K562 (cell line): ENCODE measurements around the gene CDKL1. TPM values are rescaled to one million over a fixed set of nuclear protein-coding genes. Genes with fewer than 3 reads are reported as not detected.

Source experiments
- CTCF ChIP-seq, 3 experiments: IDR thresholded peaks in 2 of 3; conservative IDR thresholded peaks in 1 of 3; 2 replicates each; pipeline ENCODE4 v1.5.1; 2011 to 2012; ENCODE audit warnings: low read length in 3 of 3, mild to moderate bottlenecking in 3 of 3, control low read depth in 2 of 3, improper control_type of control experiment in 1 of 3, inconsistent platforms in 1 of 3, low read depth in 1 of 3, mixed read lengths in 1 of 3, moderate library complexity in 1 of 3; ENCODE audit not compliant: insufficient read depth in 2 of 3
- HDAC3 ChIP-seq: fragments of 450-650 bp; IDR thresholded peaks from 2 replicates; pipeline ENCODE4 v1.6.1; 2018; ENCODE audit warnings: borderline replicate concordance, mild to moderate bottlenecking, moderate library complexity; ENCODE audit not compliant: partially characterized antibody
- KDM1A ChIP-seq, 2 experiments: fragments of 450-650 bp; IDR thresholded peaks; 2 replicates each; pipeline ENCODE4 v1.6.1; 2016; ENCODE audit warnings: mild to moderate bottlenecking in 2 of 2
- MEF2A ChIP-seq: IDR thresholded peaks from 2 replicates; pipeline ENCODE4 v1.6.1; 2011; ENCODE audit warnings: low read depth, mild to moderate bottlenecking, low read length, moderate library complexity; ENCODE audit not compliant: control insufficient read depth
- ZNF79 ChIP-seq: fragments of 250-450 bp; sonication (Bioruptor Pico); IDR thresholded peaks from 2 replicates; pipeline ENCODE4 v1.4.0; 2020; ENCODE audit warnings: low read depth, mild to moderate bottlenecking, moderate library complexity
- polyA plus RNA-seq, 8 experiments: library from polyadenylated mRNA; depleted of rRNA in 4 of 8; stranded (reverse) in 5 of 8; unstranded in 3 of 8; fragments of >200 nt; fragmentation: Nextera tagmentation in 2 of 8; fragmentation: Illumina TruSeq in 1 of 8; extraction: Ambion mirVana in 2 of 8; extraction: Trizol in 1 of 8; gene quantifications; 2 replicates each; pipeline versions ENCODE4 v1.2.1 to v1.2.3, GENCODE V29; 2011 to 2014; ENCODE audit warnings: inconsistent platforms in 1 of 8, missing spikeins in 1 of 8
- total RNA-seq, 7 experiments: library from RNA; depleted of rRNA in 6 of 7; stranded (reverse); fragments of >200 nt in 6 of 7; fragmentation: Illumina TruSeq in 2 of 7; extraction: Trizol in 2 of 7; gene quantifications; 2 replicates each; pipeline versions ENCODE4 v1.2.1 to v1.2.3, GENCODE V29; 2011 to 2021; ENCODE audit warnings: low replicate concordance in 1 of 7
- TF ChIP-seq, protein P1 (sequence below): IDR thresholded peaks from 3 replicates; pipeline ENCODE4 v1.6.1; 2011; ENCODE audit warnings: borderline replicate concordance, mild to moderate bottlenecking, moderate library complexity; ENCODE audit not compliant: insufficient read length; ENCODE audit errors: extremely low read depth

The CDKL1 gene
- total and polyA plus RNA-seq, 9 of the 15 experiments (the other 6 are each of a cell fraction or from before 2014, with no cell fraction given): 2.3 to 35.0 (median 7.5) TPM

GRCh38 chr14:50312734-50313054, 84.0 kb downstream of the CDKL1 start (continued):
- TF ChIP-seq, protein P1, sequence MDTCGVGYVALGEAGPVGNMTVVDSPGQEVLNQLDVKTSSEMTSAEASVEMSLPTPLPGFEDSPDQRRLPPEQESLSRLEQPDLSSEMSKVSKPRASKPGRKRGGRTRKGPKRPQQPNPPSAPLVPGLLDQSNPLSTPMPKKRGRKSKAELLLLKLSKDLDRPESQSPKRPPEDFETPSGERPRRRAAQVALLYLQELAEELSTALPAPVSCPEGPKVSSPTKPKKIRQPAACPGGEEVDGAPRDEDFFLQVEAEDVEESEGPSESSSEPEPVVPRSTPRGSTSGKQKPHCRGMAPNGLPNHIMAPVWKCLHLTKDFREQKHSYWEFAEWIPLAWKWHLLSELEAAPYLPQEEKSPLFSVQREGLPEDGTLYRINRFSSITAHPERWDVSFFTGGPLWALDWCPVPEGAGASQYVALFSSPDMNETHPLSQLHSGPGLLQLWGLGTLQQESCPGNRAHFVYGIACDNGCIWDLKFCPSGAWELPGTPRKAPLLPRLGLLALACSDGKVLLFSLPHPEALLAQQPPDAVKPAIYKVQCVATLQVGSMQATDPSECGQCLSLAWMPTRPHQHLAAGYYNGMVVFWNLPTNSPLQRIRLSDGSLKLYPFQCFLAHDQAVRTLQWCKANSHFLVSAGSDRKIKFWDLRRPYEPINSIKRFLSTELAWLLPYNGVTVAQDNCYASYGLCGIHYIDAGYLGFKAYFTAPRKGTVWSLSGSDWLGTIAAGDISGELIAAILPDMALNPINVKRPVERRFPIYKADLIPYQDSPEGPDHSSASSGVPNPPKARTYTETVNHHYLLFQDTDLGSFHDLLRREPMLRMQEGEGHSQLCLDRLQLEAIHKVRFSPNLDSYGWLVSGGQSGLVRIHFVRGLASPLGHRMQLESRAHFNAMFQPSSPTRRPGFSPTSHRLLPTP: no peak
- TF ChIP-seq ZNF79 (CRISPR knock-in tag) (no peak), CTCF (IDR thresholded peaks at IDR 0.05 in 2 of 3, conservative IDR thresholded peaks at IDR 0.05 in 1 of 3; ENCODE audit: insufficient read depth in 2 of 3, low read depth in 1 of 3, low read length in 3 of 3) (no peak), KDM1A (IDR thresholded peaks at IDR 0.05) (no peak), HDAC3 (no peak), MEF2A (no peak)
